Gastrocnemius medialis (tissue), 4 donors: ENCODE results near the gene CSGALNACT2.

ENCODE experiments used
- POLR2A ChIP-seq, 2 donors: fragments of 450-650 bp; IDR thresholded peaks; one replicate each; pipeline ENCODE4 v1.6.1; 2017; ENCODE audit warnings: antibody characterized with exemption in 2 of 2, mild to moderate bottlenecking in 2 of 2, moderate library complexity in 2 of 2
- TF ChIP-seq, protein P1 (sequence below), 5 experiments: fragments of 450-650 bp in 3 of 5; fragments of 200-600 bp in 2 of 5; sonication (generic) in 2 of 5; IDR thresholded peaks in 4 of 5; conservative IDR thresholded peaks in 1 of 5; 1 replicate in 4 of 5; 2 replicates in 1 of 5; pipeline ENCODE4 v1.5.1; 2016 to 2019; ENCODE audit warnings: antibody characterized with exemption in 5 of 5, mild to moderate bottlenecking in 3 of 5, moderate library complexity in 3 of 5

DNA sequence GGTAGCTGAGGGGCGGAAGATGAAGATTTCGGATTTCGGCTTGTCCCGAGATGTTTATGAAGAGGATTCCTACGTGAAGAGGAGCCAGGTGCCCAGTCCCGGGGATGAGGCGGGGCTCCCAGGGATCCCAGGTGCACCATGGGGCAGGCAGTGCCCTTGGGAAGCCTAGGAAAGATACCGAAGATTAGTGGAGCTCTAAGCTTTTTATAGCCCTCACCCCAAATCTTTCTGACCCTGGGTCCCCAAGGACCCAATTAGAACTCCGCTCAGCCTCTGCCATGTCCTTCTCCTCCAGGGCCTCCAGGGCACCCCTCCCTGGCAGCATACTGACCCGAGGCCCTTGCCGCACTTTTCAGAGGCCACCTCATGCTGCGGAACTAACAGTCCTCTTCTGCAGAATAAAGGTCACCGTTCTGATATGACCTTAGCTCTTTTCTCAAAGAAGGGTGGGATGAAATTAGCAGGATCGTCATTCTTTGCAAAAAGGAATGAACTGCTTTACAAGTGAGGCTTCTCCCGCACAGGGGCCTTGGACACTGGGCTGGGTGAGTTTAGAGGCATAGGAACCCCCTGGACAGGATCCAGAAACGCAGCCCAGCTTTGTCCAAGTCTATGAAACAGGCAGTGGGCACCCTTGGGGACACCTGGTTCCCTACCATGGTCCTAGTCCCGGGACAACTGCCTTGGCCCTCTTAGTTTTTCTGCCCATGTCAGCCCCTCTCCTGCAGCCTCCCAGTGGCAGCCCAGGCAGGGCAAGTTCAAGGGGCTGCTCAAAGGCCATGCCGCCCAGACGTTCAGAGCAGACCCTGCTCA lies 17.9 kb upstream of the CSGALNACT2 start:
- no peak for TF ChIP-seq POLR2A (IDR thresholded peaks at IDR 0.05)
- TF ChIP-seq, protein P1, sequence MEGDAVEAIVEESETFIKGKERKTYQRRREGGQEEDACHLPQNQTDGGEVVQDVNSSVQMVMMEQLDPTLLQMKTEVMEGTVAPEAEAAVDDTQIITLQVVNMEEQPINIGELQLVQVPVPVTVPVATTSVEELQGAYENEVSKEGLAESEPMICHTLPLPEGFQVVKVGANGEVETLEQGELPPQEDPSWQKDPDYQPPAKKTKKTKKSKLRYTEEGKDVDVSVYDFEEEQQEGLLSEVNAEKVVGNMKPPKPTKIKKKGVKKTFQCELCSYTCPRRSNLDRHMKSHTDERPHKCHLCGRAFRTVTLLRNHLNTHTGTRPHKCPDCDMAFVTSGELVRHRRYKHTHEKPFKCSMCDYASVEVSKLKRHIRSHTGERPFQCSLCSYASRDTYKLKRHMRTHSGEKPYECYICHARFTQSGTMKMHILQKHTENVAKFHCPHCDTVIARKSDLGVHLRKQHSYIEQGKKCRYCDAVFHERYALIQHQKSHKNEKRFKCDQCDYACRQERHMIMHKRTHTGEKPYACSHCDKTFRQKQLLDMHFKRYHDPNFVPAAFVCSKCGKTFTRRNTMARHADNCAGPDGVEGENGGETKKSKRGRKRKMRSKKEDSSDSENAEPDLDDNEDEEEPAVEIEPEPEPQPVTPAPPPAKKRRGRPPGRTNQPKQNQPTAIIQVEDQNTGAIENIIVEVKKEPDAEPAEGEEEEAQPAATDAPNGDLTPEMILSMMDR (IDR thresholded peaks at IDR 0.05 in 4 of 5, conservative IDR thresholded peaks at IDR 0.05 in 1 of 5) = no peak
